Kidney glomerular epithelial cell (primary cell): ENCODE data around the gene MAP3K12.

Experiments
- DNase-seq: peaks from one replicate; lab custom pipeline; 2025; lab: John Stamatoyannopoulos, UW

The MAP3K12 gene

DNA sequence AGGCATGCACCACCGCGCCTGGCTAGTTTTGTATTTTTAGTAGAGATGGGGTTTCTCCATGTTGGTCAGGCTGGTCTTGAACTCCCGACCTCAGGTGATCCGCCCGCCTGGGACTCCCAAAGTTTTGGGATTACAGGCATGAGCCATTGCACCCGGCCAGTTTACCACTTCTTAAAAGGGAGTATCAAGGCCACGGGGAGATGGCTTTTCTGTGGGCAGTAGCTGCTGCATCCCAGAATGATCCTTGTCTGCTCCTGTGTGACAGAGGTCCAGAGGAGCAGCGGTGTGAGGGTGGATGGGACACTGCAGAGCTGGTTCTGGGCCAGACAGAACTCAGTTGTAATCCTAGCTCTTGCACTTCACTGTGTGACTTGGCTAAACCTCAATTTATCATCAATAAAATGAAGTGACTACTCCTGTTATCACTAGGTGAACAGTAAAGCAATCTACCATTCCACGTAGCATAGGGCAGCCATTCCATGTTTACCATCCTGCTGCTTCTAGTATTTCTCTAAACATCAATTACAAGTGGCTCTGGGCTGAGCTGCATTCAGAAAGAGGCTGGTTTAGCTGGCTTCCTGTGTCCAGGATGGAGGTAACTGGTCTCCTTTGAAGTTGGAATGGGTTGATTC is 11.0 kb upstream of the MAP3K12 start:
- DNase-seq, result no peak

- peak; percentile 82 for DNase-seq
Observed at GRCh38 chr12:53508534-53509170, 9.4 kb upstream of the MAP3K12 start.

- no peak for DNase-seq
Observed at GRCh38 chr12:53507603-53507885, 8.3 kb upstream of the MAP3K12 start.

GRCh38 chr12:53506881-53507602 is 7.8 kb upstream of the MAP3K12 start, which contains the start of gene NPFF:
Gene NPFF (minus strand): TSS chr12:53507484. CDS start chr12:53507474, 10 bp downstream.
- no peak for DNase-seq

DNA sequence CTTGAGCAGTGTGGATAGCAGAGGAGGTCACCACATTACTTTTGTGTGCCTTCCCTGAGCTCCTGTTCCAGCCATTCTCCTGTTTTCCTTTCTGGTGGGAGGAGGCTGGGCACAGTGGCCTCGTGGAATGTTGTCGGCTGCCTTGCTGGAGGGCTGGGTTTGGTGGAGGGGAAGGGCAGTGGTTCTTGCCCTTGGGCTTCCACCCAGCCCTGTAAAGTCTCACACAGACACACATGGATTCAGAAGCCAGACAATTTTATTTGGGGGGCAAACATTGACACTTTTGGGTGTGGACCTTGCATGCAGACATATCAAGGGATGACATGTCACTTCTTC is 7.2 kb upstream of the MAP3K12 start:
- DNase-seq, result no peak

- no peak for DNase-seq
Observed at GRCh38 chr12:53505555-53506449, 6.5 kb upstream of the MAP3K12 start.

DNA sequence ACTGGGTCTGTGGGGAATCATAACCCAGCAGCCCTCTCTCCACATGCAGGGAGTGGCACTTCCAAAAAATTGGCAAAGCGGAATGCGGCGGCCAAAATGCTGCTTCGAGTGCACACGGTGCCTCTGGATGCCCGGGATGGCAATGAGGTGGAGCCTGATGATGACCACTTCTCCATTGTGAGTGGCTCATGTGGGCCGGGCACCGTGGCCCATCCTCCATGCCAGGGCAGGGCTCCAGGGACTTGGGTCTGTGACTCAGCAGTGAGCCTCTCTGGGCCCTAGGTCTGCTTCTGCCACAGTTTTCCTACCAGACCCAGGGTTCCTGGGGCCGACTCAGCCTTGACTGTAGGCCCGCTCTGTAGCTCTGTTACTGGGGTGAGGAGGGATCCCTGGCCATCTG is 5.8 kb upstream of the MAP3K12 start:
- no peak for DNase-seq

GRCh38 chr12:53504004-53504920 is 5.0 kb upstream of the MAP3K12 start:
- no peak for DNase-seq

- no peak for DNase-seq
Observed at GRCh38 chr12:53502983-53503728, 3.9 kb upstream of the MAP3K12 start.

GRCh38 chr12:53502331-53502730 is 3.1 kb upstream of the MAP3K12 start:
- no peak for DNase-seq

- no peak for DNase-seq
Observed at GRCh38 chr12:53501615-53502181, 2.4 kb upstream of the MAP3K12 start.

- DNase-seq, result peak; percentile 99
Observed at GRCh38 chr12:53500776-53501614, 1.7 kb upstream of the MAP3K12 start, which contains the start of gene TARBP2. Gene TARBP2 (plus strand): TSS chr12:53501283. CDS start chr12:53501409, 126 bp downstream.

GRCh38 chr12:53500142-53500775 is 1.0 kb upstream of the MAP3K12 start:
- peak; percentile 63 for DNase-seq

GRCh38 chr12:53498235-53498630 is 1.0 kb downstream of the MAP3K12 start:
- no peak for DNase-seq

GRCh38 chr12:53497461-53497860 is 1.8 kb downstream of the MAP3K12 start:
- DNase-seq, result no peak

DNA sequence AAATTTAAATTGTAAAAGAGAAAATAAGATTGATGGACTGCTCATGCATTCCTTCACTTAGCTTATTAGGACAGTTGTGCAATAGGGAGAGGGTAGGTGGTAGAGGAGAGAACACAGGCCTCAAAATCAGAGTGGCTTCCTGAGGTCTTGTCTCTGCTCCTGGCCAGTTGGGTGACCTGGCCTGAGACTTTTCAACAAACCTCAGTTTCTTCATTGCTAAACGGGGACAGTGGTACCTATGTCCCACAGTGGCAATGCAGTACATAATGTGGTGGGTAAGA is 2.6 kb downstream of the MAP3K12 start:
- DNase-seq, result no peak

- DNase-seq, result peak; percentile 57
Observed at GRCh38 chr12:53495903-53496751, 3.1 kb downstream of the MAP3K12 start.
